Activated CD4-positive, alpha-beta T cell treated with anti-CD3 and anti-CD28 coated beads, Interleukin-2, amount 10 ng/mL, durations not matched to agents 24 days and 14 days (primary cell): ENCODE measurements around the gene SLC5A1. TPM values are rescaled to one million over a fixed set of nuclear protein-coding genes. Genes with fewer than 3 reads are reported as not detected.
"Not testable (repeated sequence)": the region's sequence is repeated elsewhere in the genome, so short reads cannot be mapped to it uniquely, and the experiment has no call there.

Experiments used
- DNase-seq: peaks from one replicate; pipeline ENCODE4 v3.0.0; 2022
- H3K27ac Mint-ChIP-seq: one replicate; pipeline ENCODE4 v1.8.0; 2022; ENCODE audit warnings: mild to moderate bottlenecking, mixed read lengths
- H3K27me3 Mint-ChIP-seq: one replicate; pipeline ENCODE4 v1.8.0; 2022; ENCODE audit warnings: mixed read lengths
- H3K36me3 Mint-ChIP-seq: one replicate; pipeline ENCODE4 v1.8.0; 2022; ENCODE audit warnings: low read depth, mild to moderate bottlenecking, mixed read lengths
- H3K4me1 Mint-ChIP-seq: one replicate; pipeline ENCODE4 v1.8.0; 2021; ENCODE audit warnings: mixed read lengths
- H3K4me3 Mint-ChIP-seq: one replicate; pipeline ENCODE4 v1.8.0; 2022; ENCODE audit warnings: mild to moderate bottlenecking, moderate library complexity, mixed read lengths
- H3K9me3 Mint-ChIP-seq: one replicate; pipeline ENCODE4 v1.8.0; 2021; ENCODE audit warnings: mixed read lengths
- intact Hi-C: fragments of 100-400 bp; cut with micrococcal nuclease; formaldehyde crosslinking; loops from one replicate; pipeline ENCODE4 v1.15.1; 2023
- total RNA-seq: library from RNA; stranded (reverse); gene quantifications from 2 replicates; pipeline ENCODE4 v1.2.3, GENCODE V29; 2022

SLC5A1 gene
- total RNA-seq, 1 donor from 2014 or later = not detected

- H3K9me3 Mint-ChIP-seq, intact Hi-C loops, DNase-seq, H3K36me3 Mint-ChIP-seq, H3K4me3 Mint-ChIP-seq: not testable (repeated sequence)
- Mint-ChIP-seq H3K27me3 (peaks cover 14% of the 10 kb centered on the region), H3K27ac (peak overlapping the region; percentile 48), H3K4me1 (peaks cover 21% of the 10 kb centered on the region)
Measured at GRCh38 chr22:32151641-32152040, 108.6 kb downstream of the SLC5A1 start.

- Mint-ChIP-seq H3K27me3 (peaks cover 13% of the 10 kb centered on the region), H3K4me1 (peaks cover 21% of the 10 kb centered on the region)
- H3K27ac Mint-ChIP-seq, H3K4me3 Mint-ChIP-seq, H3K36me3 Mint-ChIP-seq, H3K9me3 Mint-ChIP-seq, intact Hi-C loops, DNase-seq: not testable (repeated sequence)
Measured at GRCh38 chr22:32154727-32155126, 111.7 kb downstream of the SLC5A1 start.

GRCh38 chr22:32157632-32158031 lies 114.6 kb downstream of the SLC5A1 start:
- H3K4me3 Mint-ChIP-seq = not testable (repeated sequence)

GRCh38 chr22:32158712-32159533 lies 115.9 kb downstream of the SLC5A1 start, which contains the start of gene C22orf42:
TSS of gene C22orf42 (minus strand) at chr22:32159303. CDS start at chr22:32159215, 88 bp downstream.
- Mint-ChIP-seq H3K27ac (no peak within 1 kb of the TSS), H3K4me1 (no peaks in the 10 kb centered on the region), H3K36me3 (no peaks in the 10 kb centered on the region), H3K27me3 (peaks cover 25% of the 10 kb centered on the region), H3K9me3 (no peaks in the 10 kb centered on the region), H3K4me3 (no peak within 1 kb of the TSS)
- no peak for DNase-seq
- intact Hi-C loops = no loop called here

More at GRCh38 chr22:32157632-32158031, 114.6 kb downstream of the SLC5A1 start:
- H3K27me3 Mint-ChIP-seq = peaks cover 19% of the 10 kb centered on the region
- H3K9me3 Mint-ChIP-seq, H3K36me3 Mint-ChIP-seq, H3K4me1 Mint-ChIP-seq, H3K27ac Mint-ChIP-seq, intact Hi-C loops, DNase-seq: not testable (repeated sequence)

- intact Hi-C loops, H3K36me3 Mint-ChIP-seq, DNase-seq, H3K9me3 Mint-ChIP-seq, H3K4me3 Mint-ChIP-seq, H3K4me1 Mint-ChIP-seq, H3K27ac Mint-ChIP-seq: not testable (repeated sequence)
- H3K27me3 Mint-ChIP-seq = peaks cover 20% of the 10 kb centered on the region
Measured at GRCh38 chr22:32160411-32160810, 117.3 kb downstream of the SLC5A1 start.

Other genes starting within 250 kb of the SLC5A1 start
- gene YWHAH, start 98.7 kb upstream of the SLC5A1 start, total RNA-seq = 138 and 141 TPM in 2 replicates
- not detected in 2 replicates for gene C22orf42, start 116.0 kb downstream of the SLC5A1 start, total RNA-seq
- not detected in 2 replicates for gene RFPL2, start 161.8 kb downstream of the SLC5A1 start, total RNA-seq
- gene SLC5A4, start 212.1 kb downstream of the SLC5A1 start, total RNA-seq = not detected in 2 replicates